ENCODE data around the gene SIPA1.
A peak's percentile ranks its signal among the peaks of the same experiment; 100 is the strongest.

Gene SIPA1

DNA sequence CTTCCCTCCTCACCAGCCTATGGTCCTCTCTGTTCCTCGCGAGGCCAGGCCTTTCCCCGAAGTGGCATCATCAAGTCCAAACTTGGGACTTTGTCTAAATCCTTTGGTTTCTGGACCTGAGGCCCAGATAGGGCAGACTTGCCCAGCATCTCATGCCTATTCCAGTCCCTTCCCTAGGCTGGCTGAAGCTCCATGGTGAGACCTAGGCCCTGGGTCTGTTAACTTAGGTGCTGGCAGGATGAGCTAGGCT is 13.4 kb downstream of the SIPA1 start:
- DNase-seq (ENCODE audit: extremely low spot score): no peak
- ChIA-PET POLR2A (interaction anchor here (1.2 to 3.2 kb wide), 4 partner anchors 12 to 61 kb away, joined by 3 to 37 read pairs (median 13); partner anchors contain the start of genes KAT5, MAP3K11, PCNX3 and RELA), CTCF (no interaction called here)
- no peak for TF ChIP-seq ARNT (IDR thresholded peaks at IDR 0.05)
- TF ChIP-seq SUZ12 (IDR thresholded peaks at IDR 0.05): no peak
- no peak for TF ChIP-seq ELF4 (IDR thresholded peaks at IDR 0.05)
- TF ChIP-seq PKNOX1 (IDR thresholded peaks at IDR 0.05): no peak

GRCh38 chr11:65651589-65652510 is 13.9 kb downstream of the SIPA1 start:
- no peak for DNase-seq (ENCODE audit: extremely low spot score)
- ChIA-PET POLR2A (interaction anchor here (1.2 to 3.2 kb wide), 5 partner anchors 11 to 61 kb away, joined by 3 to 37 read pairs (median 12); partner anchors contain the start of genes KAT5, MAP3K11, PCNX3 and RELA), CTCF (interaction anchor here (0.6 kb wide), 1 partner anchor 11 kb away, joined by 3 read pairs; the partner anchor contains the start of gene RELA)

DNA sequence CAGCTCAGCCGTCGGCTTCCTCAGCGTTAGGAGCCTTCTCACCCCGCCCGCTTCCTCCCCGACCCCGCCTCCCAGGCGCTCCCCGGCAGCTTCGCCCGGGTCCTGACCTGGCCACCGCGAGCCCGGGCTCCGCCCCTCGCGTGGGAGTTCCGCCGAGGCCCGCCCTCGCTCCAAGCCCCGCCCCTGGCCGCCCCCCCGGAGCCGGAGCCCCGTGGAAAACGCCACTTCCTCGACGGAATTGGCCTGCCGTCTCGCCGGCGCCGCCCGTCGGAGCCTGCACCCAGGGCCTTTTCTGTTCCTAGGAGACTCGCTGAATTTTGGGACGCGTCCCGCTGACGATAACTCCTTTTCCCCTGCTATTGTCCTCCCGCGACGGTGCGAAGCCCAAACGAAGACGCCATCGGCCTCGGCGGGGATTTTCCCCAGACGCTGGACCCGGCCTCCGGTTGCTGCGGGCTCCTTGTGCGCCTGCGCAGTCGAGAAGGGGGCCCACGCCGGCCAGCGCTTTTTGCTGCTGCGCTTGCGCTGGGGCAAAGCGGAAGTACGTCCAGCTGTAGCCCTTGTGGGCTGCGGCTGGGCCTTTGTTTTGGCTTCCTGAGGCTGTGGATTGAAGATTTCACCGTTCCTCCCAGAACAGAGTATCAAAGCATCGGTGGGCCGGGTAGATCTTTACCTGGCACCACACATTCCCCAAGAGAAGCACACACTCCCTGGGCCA is 14.8 kb downstream of the SIPA1 start:
- TF ChIP-seq ZNF384 (IDR thresholded peaks at IDR 0.05): no peak
- peak; percentile 71 for TF ChIP-seq ELF4 (IDR thresholded peaks at IDR 0.05)
- TF ChIP-seq ARNT (IDR thresholded peaks at IDR 0.05): no peak
- no peak for TF ChIP-seq FOXK2 (IDR thresholded peaks at IDR 0.05)
- peak; percentile 66; the same call in 1 of the 2 replicates for TF ChIP-seq L3MBTL2 (conservative IDR thresholded peaks at IDR 0.05)
- TF ChIP-seq HDGF (IDR thresholded peaks at IDR 0.05; ENCODE audit: borderline replicate concordance): no peak
- POLR2A ChIA-PET: interaction anchor here (0.8 to 3.2 kb wide), 9 partner anchors 10 to 236 kb away, joined by 3 to 37 read pairs (median 5); partner anchors contain the start of genes FIBP, KAT5, MAP3K11 and PCNX3

More at GRCh38 chr11:65651589-65652510, 13.9 kb downstream of the SIPA1 start:
- no peak for TF ChIP-seq CTBP1 (IDR thresholded peaks at IDR 0.05; ENCODE audit: borderline replicate concordance)
- no peak for TF ChIP-seq PKNOX1 (IDR thresholded peaks at IDR 0.05)
- no peak for TF ChIP-seq TARDBP (IDR thresholded peaks at IDR 0.05)
- TF ChIP-seq LEF1 (IDR thresholded peaks at IDR 0.05; ENCODE audit: borderline replicate concordance): no peak
- TF ChIP-seq HDGF (IDR thresholded peaks at IDR 0.05; ENCODE audit: borderline replicate concordance): no peak
- no peak for TF ChIP-seq L3MBTL2 (conservative IDR thresholded peaks at IDR 0.05)
- no peak for TF ChIP-seq BHLHE40 (IDR thresholded peaks at IDR 0.05; ENCODE audit: borderline replicate concordance)
- TF ChIP-seq ZNF384 (IDR thresholded peaks at IDR 0.05): no peak
- TF ChIP-seq FOXM1 (IDR thresholded peaks at IDR 0.05; ENCODE audit: borderline replicate concordance): no peak
- no peak for TF ChIP-seq FOXA1 (IDR thresholded peaks at IDR 0.05)
- TF ChIP-seq ELF4 (IDR thresholded peaks at IDR 0.05): no peak
- TF ChIP-seq SUZ12 (IDR thresholded peaks at IDR 0.05): no peak
- no peak for TF ChIP-seq NFRKB (IDR thresholded peaks at IDR 0.05)
- TF ChIP-seq ARNT (IDR thresholded peaks at IDR 0.05): no peak
- TF ChIP-seq SP1 (IDR thresholded peaks at IDR 0.05): no peak
- TF ChIP-seq FOXK2 (IDR thresholded peaks at IDR 0.05): no peak

DNA sequence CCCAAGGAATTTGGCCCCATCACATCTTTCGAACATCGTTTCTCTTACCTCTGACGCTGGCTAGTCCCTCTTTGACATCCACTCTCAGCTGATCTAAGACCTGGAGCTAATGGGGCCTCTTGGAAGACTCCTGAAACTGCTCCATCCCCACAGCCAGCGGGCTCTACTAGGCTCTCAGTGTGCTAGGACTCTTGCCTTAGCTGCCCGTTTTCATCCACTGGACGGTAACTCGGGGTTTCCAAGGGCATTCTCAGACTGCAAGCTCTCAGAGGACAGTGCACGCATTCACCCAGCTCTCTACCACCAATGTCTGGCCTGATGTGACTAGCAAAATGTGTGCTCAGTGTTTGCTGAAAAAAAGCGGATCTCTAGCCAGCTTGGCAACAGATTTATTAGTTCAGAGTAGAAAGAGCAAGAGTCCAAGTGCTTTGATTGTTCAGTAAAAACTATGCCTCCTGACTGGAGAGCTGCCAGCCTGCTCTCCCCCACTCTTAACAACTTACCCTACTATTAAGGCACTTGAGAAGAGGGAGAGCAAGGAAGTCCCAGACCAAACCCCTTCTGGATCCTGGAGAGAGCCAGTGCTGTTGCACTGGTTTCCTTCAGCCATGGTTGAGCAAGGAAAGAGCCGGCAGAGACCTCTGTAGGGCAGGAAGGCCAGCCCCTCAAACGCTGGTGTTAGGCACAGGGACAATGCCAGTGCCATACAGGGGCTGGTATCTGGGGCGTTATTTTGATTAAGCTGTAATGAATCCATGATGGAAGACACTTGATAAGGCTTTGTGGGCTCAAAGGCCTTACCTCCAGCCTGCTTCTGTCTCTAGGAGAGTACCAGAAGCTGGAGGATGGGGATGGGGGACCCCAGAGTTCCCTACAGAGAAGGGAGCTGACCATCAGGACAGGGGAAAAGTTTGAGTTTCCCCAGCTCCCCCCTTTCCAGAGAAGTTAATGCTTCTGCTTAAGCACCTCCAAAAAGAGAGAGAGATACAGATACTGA is 15.6 kb downstream of the SIPA1 start:
- TF ChIP-seq SUZ12 (IDR thresholded peaks at IDR 0.05) (no peak), LEF1 (IDR thresholded peaks at IDR 0.05; ENCODE audit: borderline replicate concordance) (no peak), L3MBTL2 (conservative IDR thresholded peaks at IDR 0.05) (no peak), FOXA1 (IDR thresholded peaks at IDR 0.05) (no peak), FOXM1 (IDR thresholded peaks at IDR 0.05; ENCODE audit: borderline replicate concordance) (no peak), HDGF (IDR thresholded peaks at IDR 0.05; ENCODE audit: borderline replicate concordance) (no peak), NFRKB (IDR thresholded peaks at IDR 0.05) (no peak), SP1 (IDR thresholded peaks at IDR 0.05) (no peak), TARDBP (IDR thresholded peaks at IDR 0.05) (no peak)
- ChIA-PET CTCF (no interaction called here), POLR2A (interaction anchor here (0.8 to 3.2 kb wide), 9 partner anchors 9 to 272 kb away, joined by 3 to 37 read pairs (median 5); partner anchors contain the start of genes FIBP, MAP3K11, PCNX3 and RELA)
- DNase-seq (ENCODE audit: extremely low spot score): no peak

More for the DNA sequence above, 14.8 kb downstream of the SIPA1 start:
- CTCF ChIA-PET: no interaction called here
- DNase-seq (ENCODE audit: extremely low spot score): peak; percentile 96

DNA sequence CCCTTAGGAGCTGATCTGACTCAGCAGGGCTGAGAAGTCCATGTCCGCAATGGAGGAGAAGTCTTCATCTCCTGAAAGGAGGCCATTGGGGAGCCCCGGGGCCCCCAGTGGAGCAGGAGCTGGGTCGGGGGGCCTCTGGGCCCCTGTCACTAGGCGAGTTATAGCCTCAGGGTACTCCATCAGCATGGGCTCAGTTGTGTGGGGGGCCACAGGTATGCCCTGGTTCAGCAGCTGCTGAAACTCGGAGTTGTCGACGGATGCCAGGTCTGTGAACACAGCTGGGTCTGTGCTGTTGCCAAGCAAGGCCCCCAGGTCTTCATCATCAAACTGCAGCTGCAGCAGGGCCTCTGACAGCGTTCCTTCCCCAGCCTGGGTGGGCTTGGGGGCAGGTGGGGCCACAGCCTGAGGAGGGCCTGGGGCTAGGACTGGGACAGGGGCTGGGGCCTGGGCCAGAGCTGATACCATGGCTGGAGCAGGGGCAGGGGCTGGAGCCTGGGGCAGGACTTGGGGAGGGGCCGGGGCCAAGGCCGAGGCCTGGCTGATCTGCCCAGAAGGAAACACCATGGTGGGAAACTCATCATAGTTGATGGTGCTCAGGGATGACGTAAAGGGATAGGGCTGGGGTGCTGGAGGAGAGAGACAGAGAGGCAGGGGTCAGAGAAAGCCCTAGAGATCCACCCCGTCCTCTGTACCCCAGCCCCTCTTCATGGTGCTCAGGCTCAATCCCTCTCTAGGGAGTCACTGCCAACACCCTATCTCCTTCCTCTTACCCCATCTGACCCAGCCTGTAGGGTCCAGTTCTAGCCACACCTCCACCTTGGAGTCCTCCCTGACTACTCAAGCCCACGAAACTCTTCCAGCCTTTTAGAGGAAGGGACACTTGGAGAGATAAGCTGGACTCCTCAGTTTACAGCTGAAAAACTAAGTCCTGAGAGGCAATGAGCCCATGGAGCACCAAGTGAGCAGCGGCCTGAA is 16.8 kb downstream of the SIPA1 start:
- POLR2A ChIA-PET: interaction anchor here (1.0 to 3.2 kb wide), 6 partner anchors 8 to 273 kb away, joined by 3 to 37 read pairs (median 6); partner anchors contain the start of genes FIBP, MAP3K11, PCNX3 and RELA
- DNase-seq (ENCODE audit: extremely low spot score): no peak
- TF ChIP-seq ZNF384 (IDR thresholded peaks at IDR 0.05) (no peak), SUZ12 (IDR thresholded peaks at IDR 0.05) (no peak), HDGF (IDR thresholded peaks at IDR 0.05; ENCODE audit: borderline replicate concordance) (no peak), ARNT (IDR thresholded peaks at IDR 0.05) (no peak), CTBP1 (IDR thresholded peaks at IDR 0.05; ENCODE audit: borderline replicate concordance) (no peak), L3MBTL2 (conservative IDR thresholded peaks at IDR 0.05) (no peak), LEF1 (IDR thresholded peaks at IDR 0.05; ENCODE audit: borderline replicate concordance) (no peak), PKNOX1 (IDR thresholded peaks at IDR 0.05) (no peak), FOXA1 (IDR thresholded peaks at IDR 0.05) (no peak), BHLHE40 (IDR thresholded peaks at IDR 0.05; ENCODE audit: borderline replicate concordance) (no peak), ELF4 (IDR thresholded peaks at IDR 0.05) (no peak), FOXK2 (IDR thresholded peaks at IDR 0.05) (no peak), SP1 (IDR thresholded peaks at IDR 0.05) (no peak), NFRKB (IDR thresholded peaks at IDR 0.05) (no peak), TARDBP (IDR thresholded peaks at IDR 0.05) (no peak)
- CTCF ChIA-PET: no interaction called here

All from HEK293T (cell line).